GM12865 (cell line): ENCODE measurements around the gene KCND3.

ENCODE experiments used
- DNase-seq: peaks from one replicate; pipeline ENCODE4 v3.0.0; 2010; ENCODE audit warnings: low read depth
- H3K4me3 ChIP-seq: 2 replicates; pipeline ENCODE4 v1.5.1; 2011; ENCODE audit warnings: mild to moderate bottlenecking, low read depth, low read length, control low read depth
- CTCF ChIP-seq: IDR thresholded peaks from 2 replicates; pipeline ENCODE4 v1.5.1; 2011; ENCODE audit warnings: low read length, control low read depth, low read depth, inconsistent platforms; ENCODE audit not compliant: insufficient read depth; ENCODE audit errors: missing control alignments

Gene KCND3

DNA sequence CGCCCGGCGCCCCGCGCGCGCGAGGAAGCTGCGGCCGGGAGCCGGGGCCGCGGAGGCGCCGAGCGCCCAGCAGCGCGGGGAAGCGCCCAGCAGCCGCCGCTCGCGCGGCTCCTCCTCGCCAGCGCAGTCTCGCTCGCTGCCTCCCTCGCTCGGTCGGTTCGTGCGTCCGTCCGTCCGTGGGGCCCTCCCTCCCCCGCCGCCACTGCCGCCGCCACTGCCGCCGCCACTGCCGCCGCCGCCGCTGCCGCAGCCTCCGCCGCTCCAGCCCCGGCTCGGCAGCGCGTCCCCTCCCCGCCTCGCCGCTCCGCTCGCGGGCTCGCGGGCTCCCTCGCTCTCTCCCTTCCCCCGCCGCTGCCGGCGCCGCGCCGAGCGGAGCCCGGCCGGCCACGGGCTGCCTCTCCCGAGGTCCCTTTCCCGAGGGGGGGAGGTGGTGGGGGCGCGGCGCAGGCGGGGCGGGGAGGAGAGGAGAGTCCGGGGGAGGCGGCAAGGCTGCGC is at the start of gene KCND3:
Gene KCND3, minus strand, starts transcription at position 138 of the 495 bp plus-strand sequence.
- no peak for TF ChIP-seq CTCF
- peak; percentile 4 for DNase-seq
- no peak within 1 kb of the TSS for H3K4me3 ChIP-seq

DNA sequence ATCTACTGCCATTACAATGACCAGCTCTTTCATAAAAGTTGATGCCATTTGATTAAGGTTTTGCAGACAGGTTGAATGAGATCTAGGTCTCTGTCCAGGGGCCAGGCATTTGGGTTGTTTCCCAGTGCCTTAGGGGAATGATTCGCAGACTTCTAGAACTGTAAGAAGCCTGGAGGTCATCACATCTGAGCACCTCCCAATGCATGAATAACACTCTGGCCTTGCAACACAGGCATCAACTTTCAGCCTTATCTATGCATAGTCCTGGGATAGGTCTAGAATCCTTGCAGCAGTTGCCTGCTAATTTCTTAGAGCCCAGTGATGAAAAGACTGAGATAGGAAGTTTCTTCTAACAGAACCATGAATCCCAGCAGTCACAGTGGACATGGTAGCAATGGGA is 44.8 kb upstream of the KCND3 start:
- no peak for DNase-seq
- no peak for TF ChIP-seq CTCF
- H3K4me3 ChIP-seq = no peak overlapping the region

- H3K4me3 ChIP-seq = no peak overlapping the region
- no peak for DNase-seq
- no peak for TF ChIP-seq CTCF
These were observed 44.1 kb upstream of the KCND3 start for GRCh38 chr1:112033439-112034120.

DNA sequence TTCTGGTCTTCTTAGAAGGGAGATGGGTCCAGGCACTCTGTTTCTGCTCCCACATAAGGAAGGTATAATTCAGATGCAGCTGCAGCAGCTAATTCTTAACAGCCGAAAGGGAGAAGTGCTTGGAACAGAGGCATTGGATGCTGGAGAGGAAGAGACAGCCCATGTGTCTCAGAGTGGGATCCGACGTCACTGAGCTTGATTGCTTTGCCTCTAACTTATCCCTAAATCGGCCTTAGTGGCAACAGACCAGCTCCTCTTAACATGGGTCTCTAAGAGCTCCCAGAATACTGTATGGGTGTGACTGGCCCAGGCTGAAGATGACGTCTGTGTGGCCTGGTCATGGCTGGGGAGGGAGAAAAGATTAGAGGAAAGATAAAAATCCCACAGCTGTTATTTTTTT is 40.7 kb upstream of the KCND3 start:
- TF ChIP-seq CTCF = no peak
- H3K4me3 ChIP-seq = no peak overlapping the region
- DNase-seq = no peak

DNA sequence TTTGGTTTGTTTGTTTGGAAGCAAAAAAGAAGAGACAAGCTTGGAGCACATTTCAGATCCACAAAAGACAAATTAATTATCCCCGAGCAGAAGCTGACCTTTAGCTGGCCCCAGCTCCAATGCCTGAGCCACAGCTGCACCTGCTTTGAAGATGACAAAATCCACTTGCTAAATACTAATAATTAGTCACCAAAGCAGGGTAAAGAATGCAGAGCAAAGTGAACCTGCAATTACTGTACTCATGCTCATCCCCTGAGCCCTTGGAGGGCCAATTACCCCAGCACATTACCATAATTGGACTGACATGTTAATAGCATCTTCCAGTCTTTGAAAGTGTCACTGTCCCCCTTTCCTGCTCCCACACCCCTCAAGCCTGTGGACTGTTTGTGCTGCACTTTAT is 38.2 kb upstream of the KCND3 start:
- no peak overlapping the region for H3K4me3 ChIP-seq
- no peak for DNase-seq
- TF ChIP-seq CTCF = no peak

GRCh38 chr1:112026501-112026900 is 37.0 kb upstream of the KCND3 start:
- DNase-seq = no peak
- TF ChIP-seq CTCF = no peak
- H3K4me3 ChIP-seq = no peak overlapping the region

- no peak for TF ChIP-seq CTCF
- DNase-seq = no peak
These were observed 36.5 kb upstream of the KCND3 start for GRCh38 chr1:112026016-112026415.

More at GRCh38 chr1:112026016-112026415, 36.5 kb upstream of the KCND3 start:
- H3K4me3 ChIP-seq = no peak overlapping the region
